HG03039 (cell line): Measurements from ENCODE around the gene BANP.
"Not testable (repeated sequence)": the region's sequence is repeated elsewhere in the genome, so short reads cannot be mapped to it uniquely, and the experiment has no call there.

Experiments
- ATAC-seq: cut with Tn5 transposase; IDR thresholded peaks from one replicate; pipeline ENCODE4 v1.9.1; 2021; ENCODE audit warnings: mild to moderate bottlenecking, moderate library complexity; ENCODE audit not compliant: unreplicated experiment

The BANP gene

GRCh38 chr16:88013766-88014251 lies 62.6 kb downstream of the BANP start:
- no peak for ATAC-seq

DNA sequence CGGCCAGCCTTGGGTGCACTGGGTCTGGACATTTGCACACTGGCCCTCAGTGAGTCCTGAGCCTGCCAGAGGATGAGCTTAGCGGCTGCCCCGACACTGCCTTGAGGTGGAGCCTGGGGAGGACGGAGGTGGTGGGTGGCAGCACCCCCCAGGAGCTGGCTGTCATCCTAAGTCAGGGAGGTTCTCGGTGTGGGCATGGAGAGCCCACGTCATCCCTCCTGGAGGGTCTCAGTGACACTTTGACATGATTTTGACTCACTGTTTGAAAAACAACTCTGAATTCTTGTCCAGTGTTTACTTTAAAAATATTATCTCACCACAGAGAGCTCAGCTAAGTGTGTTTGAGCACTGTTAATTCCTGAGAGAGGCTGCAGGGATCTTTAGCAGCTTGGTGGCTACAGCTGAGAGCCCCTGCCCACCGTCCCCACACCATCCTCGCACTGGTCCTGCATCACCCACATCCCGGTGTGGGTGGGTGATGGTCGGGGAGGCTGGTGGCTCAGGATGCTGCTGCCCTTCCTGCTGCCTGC lies 63.1 kb downstream of the BANP start:
- no peak for ATAC-seq

GRCh38 chr16:88014954-88015805 lies 63.9 kb downstream of the BANP start:
- ATAC-seq: no peak

DNA sequence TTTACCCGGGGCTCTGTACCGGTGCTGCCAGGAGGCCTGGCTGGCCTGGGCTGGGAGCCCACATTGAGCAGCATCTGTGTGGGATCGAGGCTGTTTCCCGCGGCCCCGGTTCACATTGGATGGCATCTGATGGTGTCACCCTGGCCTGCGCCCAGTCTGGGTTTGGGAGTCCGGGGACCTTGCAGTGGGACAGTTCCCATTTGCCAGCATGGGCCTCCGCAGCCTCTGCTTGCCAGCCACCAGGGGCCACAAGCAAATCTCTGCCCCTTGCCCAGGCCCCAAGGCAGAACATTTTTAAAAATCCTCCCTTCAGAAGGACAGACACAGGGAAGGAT lies 64.5 kb downstream of the BANP start:
- ATAC-seq: no peak

DNA sequence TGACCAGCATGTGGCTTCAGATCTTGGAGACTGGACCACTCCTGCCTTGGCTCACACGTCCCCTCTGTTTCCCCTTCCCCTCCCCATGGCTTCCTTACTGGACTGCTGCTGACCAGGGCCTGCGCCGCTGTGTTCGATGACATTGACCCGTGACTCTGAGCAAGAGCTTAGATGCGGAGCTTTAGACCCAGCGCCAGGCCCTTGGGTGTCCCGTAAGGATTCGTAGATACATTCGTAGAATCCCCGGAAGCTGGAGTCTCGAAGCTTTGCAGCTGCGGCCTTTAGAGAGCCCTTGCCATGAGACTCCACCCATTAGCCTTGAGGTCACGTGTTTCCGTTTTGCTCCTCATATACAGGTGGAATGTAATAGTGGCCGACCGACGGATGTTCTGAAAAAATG lies 65.2 kb downstream of the BANP start:
- ATAC-seq: not testable (repeated sequence)

GRCh38 chr16:88016964-88017363 lies 65.7 kb downstream of the BANP start:
- ATAC-seq: no peak

- no peak for ATAC-seq
Measured at GRCh38 chr16:88017587-88018101, 66.4 kb downstream of the BANP start.

DNA sequence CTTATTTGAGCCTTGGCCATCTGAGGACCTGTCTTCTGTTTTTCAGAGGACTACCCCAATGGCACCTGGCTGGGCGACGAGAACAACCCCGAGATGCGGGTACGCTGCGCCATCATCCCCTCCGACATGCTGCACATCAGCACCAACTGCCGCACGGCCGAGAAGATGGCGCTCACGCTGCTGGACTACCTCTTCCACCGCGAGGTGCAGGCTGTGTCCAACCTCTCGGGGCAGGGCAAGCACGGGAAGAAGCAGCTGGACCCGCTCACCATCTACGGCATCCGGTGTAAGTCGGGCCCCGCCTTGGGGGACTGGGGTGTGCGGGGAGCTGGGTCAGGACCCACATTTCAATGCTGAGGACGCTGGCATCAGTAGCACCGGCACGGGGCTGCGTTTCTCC lies 67.1 kb downstream of the BANP start:
- not testable (repeated sequence) for ATAC-seq

- not testable (repeated sequence) for ATAC-seq
Measured at GRCh38 chr16:88019041-88019820, 68.0 kb downstream of the BANP start.

DNA sequence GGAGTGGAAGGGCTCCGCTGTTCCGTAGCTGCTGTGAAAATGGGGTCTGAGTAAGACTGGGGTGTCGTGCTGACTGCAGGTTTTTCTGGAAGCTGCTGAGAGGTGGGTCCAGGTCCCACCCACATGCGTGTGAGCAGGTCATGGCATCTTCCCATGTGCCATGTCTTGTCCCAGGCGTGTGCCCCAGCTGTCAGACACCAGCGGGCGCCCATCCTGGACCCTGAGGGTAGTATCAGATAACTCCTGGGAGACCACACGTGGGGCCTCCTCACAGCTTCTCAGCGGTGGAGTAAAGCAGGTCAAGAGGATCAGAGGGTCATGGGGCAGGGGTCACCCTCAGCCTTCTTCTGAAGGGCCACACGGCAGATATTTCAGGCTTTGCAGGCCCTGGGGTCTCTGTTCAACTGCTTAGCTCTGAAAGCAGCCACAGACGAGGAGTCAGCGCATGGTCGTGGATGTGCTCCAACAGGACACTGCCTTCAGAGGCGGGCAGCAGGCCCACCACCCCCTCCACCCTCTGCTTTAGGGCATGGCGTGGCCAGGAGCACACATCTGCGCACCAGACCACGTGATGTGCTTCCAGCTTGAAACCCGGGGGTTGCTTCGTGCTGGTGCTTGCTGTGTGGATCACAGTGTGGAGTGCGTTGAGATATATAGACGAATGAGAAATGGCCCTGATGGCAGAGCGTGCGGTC lies 68.7 kb downstream of the BANP start:
- no peak for ATAC-seq

- no peak for ATAC-seq
Measured at GRCh38 chr16:88020516-88020885, 69.3 kb downstream of the BANP start.

GRCh38 chr16:88021041-88021970 lies 70.1 kb downstream of the BANP start:
- not testable (repeated sequence) for ATAC-seq

DNA sequence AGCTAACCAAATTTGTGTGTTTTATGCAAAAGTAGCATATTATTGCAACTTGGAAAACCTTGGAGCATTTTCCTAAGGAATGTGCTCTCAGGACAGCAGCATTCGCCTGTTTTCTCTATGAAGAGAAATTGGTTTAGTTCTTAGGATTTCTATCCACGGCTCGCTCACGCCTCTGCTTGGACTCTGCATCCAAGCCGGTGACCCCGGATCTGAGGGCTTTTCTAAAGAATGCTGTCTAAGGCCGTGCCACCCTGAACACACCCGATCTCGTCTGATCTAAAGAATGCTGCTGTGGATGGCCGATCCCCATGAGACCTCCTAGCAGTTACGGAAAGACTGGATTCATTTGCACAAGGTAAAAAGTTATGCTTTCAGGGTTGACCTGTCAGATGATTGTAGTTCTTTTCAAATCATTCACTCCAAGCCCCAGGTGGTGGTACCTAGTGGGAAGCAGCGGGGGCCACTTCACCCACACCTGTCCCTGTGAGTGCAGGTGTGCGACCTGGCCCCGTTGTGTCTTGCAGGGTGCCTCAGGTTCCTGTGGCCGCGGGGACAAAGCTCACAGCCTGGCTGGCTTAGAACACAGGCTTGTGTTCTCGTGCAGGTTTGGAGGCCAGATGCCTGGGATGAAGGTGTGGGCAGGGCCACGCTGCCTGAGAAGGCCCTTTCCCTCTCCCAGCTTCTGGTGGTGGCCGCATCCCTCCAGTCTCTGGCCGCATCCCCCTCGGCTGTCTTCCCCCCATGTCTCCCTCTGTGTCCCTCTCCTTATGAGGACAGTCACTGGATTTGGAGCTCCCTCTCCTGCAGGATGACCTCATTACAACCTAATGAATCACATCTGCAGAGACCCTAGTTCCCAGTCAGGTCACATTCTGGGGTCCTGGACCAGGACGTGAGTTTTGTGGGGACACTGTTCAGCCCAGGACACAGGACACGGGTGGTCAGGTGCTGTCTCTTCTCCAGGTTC lies 71.1 kb downstream of the BANP start:
- no peak for ATAC-seq

DNA sequence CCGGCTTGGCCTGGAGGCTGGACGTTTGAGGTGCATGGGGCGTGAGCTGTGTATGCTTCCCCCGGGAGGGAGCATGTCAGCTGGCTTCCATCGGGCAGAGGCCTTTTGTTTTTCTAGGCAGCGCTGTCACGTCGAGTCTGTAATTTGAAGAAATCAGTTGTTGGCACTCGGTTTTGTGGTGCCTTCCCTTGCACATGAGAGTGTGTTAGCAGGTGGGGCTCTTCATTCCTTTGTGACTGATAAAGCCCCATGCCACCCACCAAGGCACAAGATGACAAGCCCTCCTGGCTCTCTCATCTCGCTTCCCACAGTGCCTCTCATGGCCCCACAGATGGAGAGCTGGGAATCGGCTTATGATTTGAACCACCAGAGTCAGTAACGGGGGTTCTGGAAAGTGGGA lies 72.1 kb downstream of the BANP start:
- no peak for ATAC-seq

- ATAC-seq: no peak
Measured at GRCh38 chr16:88023786-88024185, 72.6 kb downstream of the BANP start.

- not testable (repeated sequence) for ATAC-seq
Measured at GRCh38 chr16:88024491-88025085, 73.4 kb downstream of the BANP start.

DNA sequence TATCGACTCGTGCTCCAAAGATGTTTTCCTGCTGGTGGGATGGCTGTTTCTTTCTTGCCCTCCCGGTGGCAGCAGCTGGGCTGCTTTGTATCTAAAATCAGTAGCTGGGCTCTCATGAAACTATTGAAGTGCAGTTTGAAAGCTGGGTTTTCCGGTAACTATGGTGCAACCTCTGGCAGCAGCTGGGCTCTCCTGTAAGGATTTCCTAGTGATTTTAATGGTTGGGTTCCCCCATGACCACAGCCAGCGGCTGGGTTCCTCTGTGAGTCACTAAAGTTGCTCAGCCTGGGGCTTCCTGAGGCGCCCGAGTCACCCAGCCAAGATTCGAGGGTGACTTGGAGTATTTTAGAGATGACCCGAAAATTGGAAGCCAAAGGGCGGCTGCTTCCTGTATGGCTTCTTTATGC lies 73.9 kb downstream of the BANP start:
- ATAC-seq: not testable (repeated sequence)

DNA sequence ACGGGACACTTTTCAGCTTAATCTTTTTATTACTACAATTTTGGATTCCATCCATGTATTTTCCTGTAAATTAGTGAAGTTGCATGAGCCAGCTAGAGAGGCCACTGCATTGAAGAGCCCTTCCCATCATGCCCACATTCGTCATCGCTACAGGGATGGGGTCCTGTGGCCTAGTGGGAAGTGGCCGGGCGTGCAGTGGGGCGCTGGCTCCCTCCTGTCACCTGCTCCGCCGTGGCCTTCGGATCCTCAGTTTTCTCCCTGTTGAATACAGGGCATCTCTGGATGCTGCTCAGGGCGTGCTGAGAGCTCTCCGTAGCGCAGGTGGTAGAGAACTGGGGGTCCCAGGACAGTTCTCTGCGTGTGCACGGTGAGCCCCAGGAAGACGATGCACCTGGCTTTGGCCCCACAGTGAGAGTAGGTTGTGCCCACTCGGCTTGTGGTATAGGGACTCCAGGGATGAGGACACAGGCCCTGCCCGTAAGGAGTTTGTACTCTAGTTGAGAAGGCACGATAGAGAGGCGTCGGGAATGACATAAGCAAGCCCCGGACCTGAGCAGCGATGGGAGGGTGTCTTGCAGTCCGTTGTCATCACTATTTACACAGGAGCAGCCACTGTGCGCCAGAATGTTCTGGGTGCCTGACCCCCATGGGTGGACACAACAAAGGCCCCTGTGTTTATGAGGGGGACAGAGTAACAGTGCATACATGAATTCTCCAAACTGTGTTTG lies 74.8 kb downstream of the BANP start:
- not testable (repeated sequence) for ATAC-seq
